HUES6 (cell line): ENCODE data around the gene MEGF11.

Experiments used
- H3K27ac ChIP-seq: 2 replicates; pipeline ENCODE4 v1.7.0; 2013; ENCODE audit warnings: low read depth, mild to moderate bottlenecking, low read length, inconsistent platforms
- H3K27me3 ChIP-seq: 2 replicates; pipeline ENCODE4 v1.6.1; 2013; ENCODE audit warnings: low read length; ENCODE audit not compliant: control insufficient read depth, insufficient read depth
- H3K36me3 ChIP-seq: 2 replicates; pipeline ENCODE4 v1.6.1; 2013; ENCODE audit warnings: low read length; ENCODE audit not compliant: control insufficient read depth, insufficient read depth
- H3K4me1 ChIP-seq: 2 replicates; pipeline ENCODE4 v1.6.1; 2013; ENCODE audit warnings: low read length; ENCODE audit not compliant: control insufficient read depth, insufficient read depth
- H3K4me3 ChIP-seq: 2 replicates; pipeline ENCODE4 v1.5.1; 2013; ENCODE audit warnings: low read depth, low read length
- H3K9ac ChIP-seq: one replicate; pipeline ENCODE4 v1.6.1; 2013; ENCODE audit warnings: mild to moderate bottlenecking, low read length
- H3K9me3 ChIP-seq: 2 replicates; pipeline ENCODE4 v1.6.1; 2013; ENCODE audit warnings: low read depth, low read length; ENCODE audit not compliant: control insufficient read depth, insufficient read depth

The MEGF11 gene

DNA sequence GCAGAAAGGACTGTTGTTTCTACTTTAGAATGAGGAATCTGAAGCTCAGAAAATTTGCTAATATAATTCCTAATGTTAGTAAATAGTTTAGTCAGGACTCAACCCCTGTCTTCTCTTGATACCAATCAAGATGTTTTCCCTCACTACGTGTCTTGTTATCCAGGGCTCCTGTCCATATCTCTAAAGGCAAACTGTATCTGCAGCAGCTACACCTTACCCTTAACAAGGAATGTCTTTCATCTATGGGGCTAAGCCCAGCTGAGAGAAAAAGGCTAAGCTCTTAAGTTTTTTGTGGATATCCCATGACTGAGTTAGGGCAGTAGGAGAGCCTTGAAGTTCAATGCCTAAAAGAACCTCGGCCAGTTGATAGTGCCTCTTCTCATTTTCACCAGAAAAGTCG, 351.7 kb downstream of the MEGF11 start:
- Histone ChIP-seq H3K27me3 (no peaks in the 10 kb centered on the region), H3K9ac (no peak overlapping the region), H3K36me3 (peaks cover 68% of the 10 kb centered on the region), H3K9me3 (no peaks in the 10 kb centered on the region), H3K4me1 (peaks cover 19% of the 10 kb centered on the region), H3K27ac (peak overlapping the region; percentile 16; the same call in 1 of the 2 replicates), H3K4me3 (no peak overlapping the region)

DNA sequence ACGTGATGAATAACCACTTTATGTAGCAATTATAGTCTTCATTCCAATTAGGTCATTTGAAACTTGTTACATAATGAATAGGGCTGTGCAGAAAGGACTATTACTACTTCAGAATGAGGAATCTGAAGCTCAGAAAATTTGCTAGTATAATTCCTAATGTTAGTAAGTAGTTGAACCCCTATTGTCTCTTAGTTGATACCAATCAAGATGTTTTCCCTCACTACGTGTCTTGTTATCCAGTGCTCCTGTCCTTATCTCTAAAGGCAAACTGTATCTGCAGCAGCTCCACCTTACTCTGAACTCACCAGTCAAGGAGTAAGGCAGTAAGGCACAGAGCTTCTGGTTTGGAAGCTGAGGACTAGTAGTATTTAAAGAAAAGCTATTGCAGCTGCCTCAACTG, 352.2 kb downstream of the MEGF11 start:
- Histone ChIP-seq H3K36me3 (peaks cover 68% of the 10 kb centered on the region), H3K4me3 (no peak overlapping the region), H3K9ac (no peak overlapping the region), H3K27ac (no peak overlapping the region), H3K4me1 (peaks cover 19% of the 10 kb centered on the region), H3K27me3 (no peaks in the 10 kb centered on the region), H3K9me3 (no peaks in the 10 kb centered on the region)

DNA sequence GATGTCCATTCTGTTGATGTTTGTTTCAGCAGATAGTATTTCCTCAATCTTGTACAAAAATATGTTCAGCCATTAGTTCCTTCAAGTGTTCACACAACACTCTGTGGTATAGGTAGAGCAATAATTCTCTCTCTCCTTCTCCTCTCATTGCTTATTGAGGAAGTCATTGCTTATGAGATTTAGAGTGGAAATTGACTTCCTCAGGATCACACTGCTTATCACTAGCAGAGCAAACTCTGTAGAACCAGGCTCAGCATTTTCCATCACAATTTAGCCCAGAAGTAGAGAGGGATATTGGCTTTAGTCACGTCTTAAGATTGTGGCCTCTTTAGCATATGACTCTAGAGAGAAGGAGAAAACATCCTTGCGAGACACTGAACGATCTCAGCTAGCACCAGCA, 353.1 kb downstream of the MEGF11 start:
- no peaks in the 10 kb centered on the region for H3K27me3 ChIP-seq
- peaks cover 71% of the 10 kb centered on the region for H3K36me3 ChIP-seq
- peaks cover 19% of the 10 kb centered on the region for H3K4me1 ChIP-seq
- H3K9me3 ChIP-seq = no peaks in the 10 kb centered on the region
- H3K27ac ChIP-seq = no peak overlapping the region
- H3K9ac ChIP-seq = no peak overlapping the region
- no peak overlapping the region for H3K4me3 ChIP-seq

DNA sequence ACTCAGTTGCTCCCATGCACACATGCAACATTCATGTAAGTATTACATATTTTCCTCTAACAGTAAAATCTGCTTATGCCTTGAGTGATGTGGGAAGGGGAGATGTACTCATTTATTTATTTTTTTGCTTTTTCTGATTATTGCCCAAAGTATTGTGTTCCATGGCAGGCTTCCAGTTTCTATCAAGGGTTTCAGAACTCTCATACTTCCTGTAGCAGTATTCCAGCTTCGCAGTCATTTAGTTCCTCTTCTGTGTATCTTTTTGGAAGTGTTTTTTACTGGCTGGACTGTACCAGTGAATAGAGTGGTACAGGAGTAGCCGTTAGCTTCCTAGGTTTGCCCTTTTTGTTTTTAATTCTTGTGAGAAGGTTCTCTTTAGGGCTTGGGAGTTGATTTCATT, 357.3 kb downstream of the MEGF11 start:
- Histone ChIP-seq H3K4me3 (no peak overlapping the region), H3K27me3 (no peaks in the 10 kb centered on the region), H3K27ac (no peak overlapping the region), H3K4me1 (no peaks in the 10 kb centered on the region), H3K9me3 (no peaks in the 10 kb centered on the region), H3K9ac (no peak overlapping the region), H3K36me3 (peaks cover 62% of the 10 kb centered on the region)

DNA sequence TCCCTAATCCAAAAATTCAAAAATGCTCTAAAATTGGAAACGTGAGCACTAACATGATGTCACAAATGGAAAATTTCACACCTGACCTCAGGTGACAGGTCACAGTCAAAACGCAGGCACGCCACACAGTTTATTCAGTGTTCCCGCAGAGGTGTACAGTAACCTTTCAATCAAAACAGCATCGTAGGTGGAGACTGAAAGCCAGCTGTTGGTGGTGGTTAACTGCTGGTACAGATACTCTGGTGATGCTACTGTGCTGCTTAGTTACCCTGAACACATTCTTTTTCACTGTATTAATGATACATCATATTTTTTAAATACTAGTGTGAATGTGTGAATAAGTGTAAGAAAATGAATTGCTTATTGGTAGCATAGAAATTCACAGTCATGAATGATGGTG, 360.5 kb downstream of the MEGF11 start:
- Histone ChIP-seq H3K9me3 (no peaks in the 10 kb centered on the region), H3K4me3 (no peak overlapping the region), H3K27me3 (no peaks in the 10 kb centered on the region), H3K9ac (no peak overlapping the region), H3K27ac (no peak overlapping the region), H3K4me1 (no peaks in the 10 kb centered on the region), H3K36me3 (peaks cover 51% of the 10 kb centered on the region)

DNA sequence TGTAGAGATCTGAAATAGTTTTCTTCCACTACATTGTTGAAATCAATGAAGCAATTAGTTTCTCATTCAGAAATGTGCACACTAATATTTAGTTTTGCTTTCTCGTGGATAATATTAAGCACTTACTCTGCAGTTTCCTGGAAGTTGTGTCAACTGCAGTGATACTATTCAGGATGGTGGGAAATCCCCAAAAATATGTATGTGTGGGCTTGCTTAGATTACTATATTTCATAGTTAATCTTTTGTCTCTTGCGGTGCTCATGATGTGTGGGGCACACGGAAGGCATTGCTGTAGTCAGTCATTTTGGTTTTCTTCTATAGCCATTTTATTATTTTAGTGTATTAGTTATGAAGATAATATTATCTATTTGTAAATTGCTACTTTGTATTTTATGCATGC, 364.6 kb downstream of the MEGF11 start:
- H3K9ac ChIP-seq = no peak overlapping the region
- no peak overlapping the region for H3K4me3 ChIP-seq
- H3K27ac ChIP-seq = no peak overlapping the region
- H3K36me3 ChIP-seq = peaks cover 57% of the 10 kb centered on the region
- H3K27me3 ChIP-seq = no peaks in the 10 kb centered on the region
- peaks cover 5% of the 10 kb centered on the region; the same call in 1 of the 2 replicates for H3K4me1 ChIP-seq
- H3K9me3 ChIP-seq = no peaks in the 10 kb centered on the region

DNA sequence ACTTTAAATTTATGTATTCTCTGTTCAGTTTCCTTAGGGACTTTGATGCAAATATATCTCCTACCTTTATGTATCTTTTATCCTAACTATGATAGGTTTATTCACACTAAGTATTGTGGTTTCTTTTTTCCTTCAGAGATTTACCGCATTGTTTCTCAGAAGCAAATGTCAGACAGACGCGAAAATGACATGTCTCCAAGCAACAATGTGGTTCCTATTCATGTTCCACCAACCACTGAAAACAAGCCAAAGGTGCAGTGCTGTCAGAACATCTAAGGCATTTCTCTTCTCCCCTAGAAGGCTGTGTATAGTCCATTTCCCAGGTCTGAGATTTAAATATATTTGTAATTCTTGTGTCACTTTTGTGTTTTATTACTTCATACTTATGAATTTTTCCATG, 366.0 kb downstream of the MEGF11 start:
- peaks cover 12% of the 10 kb centered on the region; the same call in 1 of the 2 replicates for H3K4me1 ChIP-seq
- H3K4me3 ChIP-seq = no peak overlapping the region
- H3K36me3 ChIP-seq = peaks cover 60% of the 10 kb centered on the region
- H3K27me3 ChIP-seq = no peaks in the 10 kb centered on the region
- no peak overlapping the region for H3K9ac ChIP-seq
- no peak overlapping the region for H3K27ac ChIP-seq
- H3K9me3 ChIP-seq = no peaks in the 10 kb centered on the region

DNA sequence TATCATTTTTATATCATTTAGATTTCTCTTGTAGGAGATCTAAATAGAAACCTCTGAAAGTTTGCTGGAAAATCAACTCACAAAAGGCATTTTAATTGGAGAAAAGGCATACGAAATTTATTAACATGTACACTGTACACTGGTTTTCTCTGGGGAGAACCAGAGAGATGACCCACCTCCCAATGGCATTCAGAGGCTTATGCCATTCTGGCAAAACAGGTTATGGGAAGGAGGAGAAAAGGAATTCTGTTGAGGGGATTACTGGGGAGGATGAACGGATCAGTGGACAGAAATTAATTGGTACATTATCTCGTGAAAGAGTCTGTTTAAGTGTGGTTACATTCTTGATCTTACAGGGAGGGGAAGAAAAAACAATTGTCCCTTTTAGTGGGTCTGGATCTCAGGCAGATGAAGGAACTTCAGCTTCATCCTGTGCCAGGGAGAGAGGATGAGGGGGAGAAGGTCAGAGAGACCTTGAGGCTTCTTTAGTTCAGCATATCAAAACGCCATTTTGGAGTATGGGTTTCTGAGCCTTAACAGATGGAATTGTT, 367.8 kb downstream of the MEGF11 start:
- no peak overlapping the region for H3K9ac ChIP-seq

DNA sequence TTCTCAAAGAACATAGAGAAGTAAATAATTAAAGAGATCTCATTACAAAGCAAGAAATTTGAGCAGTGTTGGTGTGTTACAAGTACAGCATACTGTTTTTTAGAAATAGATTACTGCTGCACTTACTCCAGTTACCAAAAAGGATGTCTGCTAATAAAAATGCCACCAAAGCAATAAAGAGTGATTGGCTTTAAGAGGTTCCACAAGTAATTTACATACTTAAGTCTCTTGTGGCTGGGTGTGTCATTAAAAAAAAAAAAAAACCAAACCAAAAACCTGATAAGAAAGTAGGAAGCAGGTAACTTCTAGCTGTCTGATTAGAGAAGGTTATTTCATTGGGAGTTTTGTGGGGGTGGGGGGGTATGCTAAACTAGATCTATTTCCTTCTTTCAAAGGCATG, 369.0 kb downstream of the MEGF11 start:
- Histone ChIP-seq H3K4me3 (no peak overlapping the region), H3K36me3 (peaks cover 80% of the 10 kb centered on the region), H3K4me1 (peaks cover 15% of the 10 kb centered on the region; the same call in 1 of the 2 replicates), H3K9me3 (no peaks in the 10 kb centered on the region), H3K9ac (no peak overlapping the region), H3K27ac (no peak overlapping the region), H3K27me3 (no peaks in the 10 kb centered on the region)

More for the DNA sequence above, 367.8 kb downstream of the MEGF11 start:
- Histone ChIP-seq H3K4me1 (peaks cover 15% of the 10 kb centered on the region; the same call in 1 of the 2 replicates), H3K36me3 (peaks cover 70% of the 10 kb centered on the region), H3K9me3 (no peaks in the 10 kb centered on the region), H3K4me3 (no peak overlapping the region), H3K27me3 (no peaks in the 10 kb centered on the region), H3K27ac (no peak overlapping the region)

DNA sequence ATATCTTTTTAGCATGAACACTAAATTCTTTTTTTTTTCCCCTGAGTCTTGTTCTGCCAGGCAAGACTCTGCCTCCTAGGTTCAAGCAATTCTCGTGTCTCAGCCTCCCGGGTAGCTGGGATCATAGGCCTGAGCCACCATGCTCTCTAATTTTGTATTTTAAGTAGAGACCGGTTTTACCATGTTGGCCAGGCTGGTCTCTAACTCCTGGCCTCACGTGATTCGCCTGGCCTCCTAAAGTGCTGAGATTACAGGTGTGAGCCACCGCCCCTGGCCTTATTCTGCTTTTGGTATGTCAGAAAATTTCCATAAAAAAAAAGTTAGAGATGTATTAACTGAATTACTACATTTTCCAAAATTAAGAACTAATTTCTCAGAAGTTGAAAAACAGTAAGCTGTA, 370.0 kb downstream of the MEGF11 start:
- H3K4me1 ChIP-seq = peaks cover 15% of the 10 kb centered on the region; the same call in 1 of the 2 replicates
- H3K4me3 ChIP-seq = no peak overlapping the region
- no peaks in the 10 kb centered on the region for H3K9me3 ChIP-seq
- H3K36me3 ChIP-seq = peaks cover 80% of the 10 kb centered on the region
- no peak overlapping the region for H3K27ac ChIP-seq
- no peak overlapping the region for H3K9ac ChIP-seq
- H3K27me3 ChIP-seq = no peaks in the 10 kb centered on the region

DNA sequence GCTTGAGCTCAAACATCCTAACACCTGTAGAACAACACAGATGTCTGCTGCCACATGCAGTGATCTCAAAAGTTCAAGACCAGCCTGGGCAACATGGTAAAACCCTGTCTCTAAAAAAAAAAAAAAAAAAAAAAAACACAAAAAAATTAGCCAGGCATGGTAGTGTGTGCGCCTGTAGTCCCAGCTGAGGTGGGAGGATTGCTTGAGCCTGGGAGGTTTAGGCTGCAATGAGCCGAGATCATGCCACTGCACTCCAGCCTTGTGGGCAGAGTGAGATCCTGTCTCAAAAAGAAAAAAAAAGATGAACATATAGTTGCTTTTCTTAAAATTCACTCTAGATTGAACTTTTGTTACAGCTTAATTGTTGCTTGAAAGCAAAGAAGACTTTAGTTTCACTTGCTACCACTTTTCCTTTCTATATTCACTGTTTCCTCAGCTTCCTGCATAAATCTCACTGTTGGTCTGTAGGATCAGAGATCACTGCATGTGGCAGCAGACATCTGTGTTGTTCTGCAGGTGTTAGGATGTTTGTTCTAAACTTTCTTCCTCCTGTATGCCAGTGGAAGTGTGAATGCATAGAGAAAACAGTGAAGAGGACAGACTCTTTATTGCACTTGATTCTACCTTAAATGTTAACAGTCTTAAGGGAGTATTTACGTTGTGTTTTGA, 371.6 kb downstream of the MEGF11 start:
- no peak overlapping the region for H3K27ac ChIP-seq
- H3K4me3 ChIP-seq = no peak overlapping the region
- H3K9me3 ChIP-seq = no peaks in the 10 kb centered on the region
- H3K4me1 ChIP-seq = peaks cover 15% of the 10 kb centered on the region; the same call in 1 of the 2 replicates
- no peaks in the 10 kb centered on the region for H3K27me3 ChIP-seq
- peaks cover 79% of the 10 kb centered on the region for H3K36me3 ChIP-seq
- no peak overlapping the region for H3K9ac ChIP-seq
